Tibial artery (tissue), 4 donors: ENCODE results near the gene KRTAP15-1.

Experiments
- DNase-seq, 2 donors: peaks; one replicate each; pipeline ENCODE4 v3.0.0-alpha.2; 2019
- H3K27ac ChIP-seq, 2 donors: fragments of 200-600 bp; sonication (generic) in 1 of 2; 1 replicate in 1 of 2; 2 replicates in 1 of 2; pipeline ENCODE4 v1.5.1; 2018 to 2019; ENCODE audit warnings: mild to moderate bottlenecking in 1 of 2
- H3K27me3 ChIP-seq, 2 donors: fragments of 200-600 bp; sonication (generic) in 1 of 2; one replicate each; pipeline versions ENCODE4 v1.5.1 to v1.6.0; 2016 to 2019
- H3K36me3 ChIP-seq, 3 donors: fragments of 200-600 bp; sonication (generic) in 2 of 3; one replicate each; pipeline ENCODE4 v1.5.1; 2016 to 2019; ENCODE audit warnings: mild to moderate bottlenecking in 2 of 3
- H3K4me1 ChIP-seq, 4 donors: fragments of 200-600 bp; sonication (generic) in 2 of 4; 1 replicate in 3 of 4; 2 replicates in 1 of 4; pipeline ENCODE4 v1.5.1; 2016 to 2019
- H3K4me3 ChIP-seq, 2 donors: fragments of 200-600 bp; sonication (generic) in 1 of 2; 1 replicate in 1 of 2; 2 replicates in 1 of 2; pipeline ENCODE4 v1.5.1; 2018 to 2019; ENCODE audit warnings: mild to moderate bottlenecking in 2 of 2
- H3K9me3 ChIP-seq, 3 donors: fragments of 200-600 bp; sonication (generic) in 1 of 3; one replicate each; pipeline ENCODE4 v1.5.1; 2016 to 2019
- CTCF ChIP-seq, 2 experiments: fragments of 200-600 bp in 1 of 2; fragments of 450-650 bp in 1 of 2; IDR thresholded peaks; one replicate each; pipeline ENCODE4 v1.5.1; 2017 to 2019; ENCODE audit warnings: antibody characterized with exemption in 2 of 2, mild to moderate bottlenecking in 1 of 2, moderate library complexity in 1 of 2
- intact Hi-C: fragments of 100-400 bp; cut with DNase I; formaldehyde crosslinking; loops from one replicate; pipeline ENCODE4 v1.15.0; 2023; ENCODE audit warnings: low total_unique reads

KRTAP15-1 gene

GRCh38 chr21:30468900-30469714 is 29.0 kb downstream of the KRTAP15-1 start:
- no peaks in the 10 kb centered on the region for H3K4me1 ChIP-seq
- no peaks in the 10 kb centered on the region for H3K27me3 ChIP-seq
- intact Hi-C loops: no loop called here
- no peak overlapping the region for H3K4me3 ChIP-seq
- no peaks in the 10 kb centered on the region for H3K36me3 ChIP-seq
- DNase-seq: no peak
- no peak overlapping the region for H3K27ac ChIP-seq
- H3K9me3 ChIP-seq: no peaks in the 10 kb centered on the region
- TF ChIP-seq CTCF (IDR thresholded peaks at IDR 0.05): no peak

GRCh38 chr21:30478004-30478403 is 37.9 kb downstream of the KRTAP15-1 start:
- H3K4me3 ChIP-seq: no peak overlapping the region
- H3K27ac ChIP-seq: no peak overlapping the region
- H3K27me3 ChIP-seq: no peaks in the 10 kb centered on the region
- DNase-seq: no peak
- no peaks in the 10 kb centered on the region for H3K36me3 ChIP-seq
- H3K9me3 ChIP-seq: no peaks in the 10 kb centered on the region
- TF ChIP-seq CTCF (IDR thresholded peaks at IDR 0.05): no peak
- H3K4me1 ChIP-seq: no peaks in the 10 kb centered on the region
- intact Hi-C loops: no loop called here

GRCh38 chr21:30479259-30479658 is 39.2 kb downstream of the KRTAP15-1 start:
- Histone ChIP-seq H3K4me3 (no peak overlapping the region), H3K36me3 (no peaks in the 10 kb centered on the region), H3K27ac (no peak overlapping the region), H3K27me3 (no peaks in the 10 kb centered on the region), H3K4me1 (no peaks in the 10 kb centered on the region), H3K9me3 (no peaks in the 10 kb centered on the region)
- intact Hi-C loops: no loop called here
- no peak for TF ChIP-seq CTCF (IDR thresholded peaks at IDR 0.05)
- no peak for DNase-seq

- Histone ChIP-seq H3K4me3 (no peak within 1 kb of the TSS), H3K27me3 (no peaks in the 10 kb centered on the region), H3K27ac (no peak within 1 kb of the TSS), H3K36me3 (no peaks in the 10 kb centered on the region), H3K4me1 (no peaks in the 10 kb centered on the region), H3K9me3 (no peaks in the 10 kb centered on the region)
- DNase-seq: no peak
- TF ChIP-seq CTCF (IDR thresholded peaks at IDR 0.05): no peak
- intact Hi-C loops: no loop called here
Observed at GRCh38 chr21:30480145-30480544, 40.1 kb downstream of the KRTAP15-1 start, which contains the start of gene KRTAP19-1. Gene KRTAP19-1, minus strand, starts transcription at chr21:30480367. Its CDS starts 50 bp downstream, at chr21:30480317.

GRCh38 chr21:30482130-30482529 is 42.1 kb downstream of the KRTAP15-1 start:
- H3K4me1 ChIP-seq: no peaks in the 10 kb centered on the region
- H3K27ac ChIP-seq: no peak overlapping the region
- no peak for DNase-seq
- peaks cover 0 to 7% (median 0%) of the 10 kb centered on the region in 3 donors for H3K9me3 ChIP-seq
- H3K4me3 ChIP-seq: no peak overlapping the region
- H3K36me3 ChIP-seq: no peaks in the 10 kb centered on the region
- TF ChIP-seq CTCF (IDR thresholded peaks at IDR 0.05): no peak
- no peaks in the 10 kb centered on the region for H3K27me3 ChIP-seq
- intact Hi-C loops: no loop called here
